GM18508 (cell line): Measurements from ENCODE around the gene YAE1.

Experiments
- ATAC-seq: cut with Tn5 transposase; IDR thresholded peaks from one replicate; pipeline ENCODE4 v1.9.1; 2021; ENCODE audit warnings: moderate number of reproducible peaks; ENCODE audit not compliant: insufficient read depth, unreplicated experiment

YAE1 gene

GRCh38 chr7:39605087-39605486 is 38.9 kb downstream of the YAE1 start:
- ATAC-seq = peak; percentile 70

DNA sequence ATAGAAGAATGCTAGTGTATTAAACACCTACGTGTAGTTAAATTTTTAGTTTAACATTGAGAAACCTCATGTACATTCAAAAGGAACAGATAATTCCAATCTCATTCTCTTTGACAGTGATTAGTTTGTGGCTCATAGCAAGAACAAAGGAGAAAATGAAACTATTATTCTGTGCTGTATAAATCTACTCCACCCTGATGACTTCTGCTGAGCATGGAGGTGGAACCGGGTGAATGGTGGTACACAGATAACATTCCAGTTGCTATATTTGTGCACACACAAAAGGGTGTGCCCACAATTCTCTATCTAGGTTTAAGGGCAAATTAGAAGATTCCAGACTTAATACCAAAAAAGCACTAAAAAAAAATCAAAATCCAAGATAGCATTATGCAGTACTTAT is 40.1 kb downstream of the YAE1 start:
- ATAC-seq = no peak

DNA sequence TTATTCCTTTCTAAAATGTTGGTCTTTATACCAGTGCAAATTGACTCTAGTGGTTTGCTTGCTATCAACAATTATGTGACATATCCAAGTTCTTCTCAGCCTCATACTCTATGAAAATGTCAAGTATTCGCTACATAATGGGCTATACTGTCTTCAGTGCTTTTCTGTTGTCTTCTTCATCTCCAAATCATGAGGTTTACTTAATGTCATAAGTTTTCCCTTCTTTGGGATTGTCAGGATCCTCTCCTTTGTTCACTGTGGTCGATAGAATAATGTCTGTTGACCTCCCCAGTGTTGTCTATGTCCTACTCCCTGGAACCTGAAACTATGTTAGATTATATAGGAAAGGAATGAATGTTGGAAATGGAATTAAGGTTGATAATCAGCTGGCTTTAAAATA is 40.7 kb downstream of the YAE1 start:
- no peak for ATAC-seq

DNA sequence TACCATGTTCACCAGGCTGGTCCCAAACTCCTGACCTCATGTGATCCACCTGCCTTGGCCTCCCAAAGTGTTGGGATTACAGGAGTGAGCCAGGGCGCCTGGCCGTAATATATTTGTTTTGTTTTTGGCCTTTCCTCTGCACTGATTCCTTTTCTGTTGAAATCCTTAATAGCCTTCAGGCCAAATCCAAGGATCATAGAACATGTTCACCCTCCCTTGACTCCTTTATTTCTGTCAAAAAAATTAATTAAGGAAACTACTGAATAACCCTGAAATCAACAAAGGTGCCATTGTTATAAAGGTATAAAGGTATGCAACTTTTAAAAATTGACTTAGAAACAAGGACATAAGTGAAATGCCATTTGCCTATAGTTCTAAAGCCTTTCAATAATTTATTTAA is 41.7 kb downstream of the YAE1 start:
- no peak for ATAC-seq

- ATAC-seq = no peak
These were observed 42.1 kb downstream of the YAE1 start for GRCh38 chr7:39608278-39608677.

- no peak for ATAC-seq
These were observed 43.1 kb downstream of the YAE1 start for GRCh38 chr7:39609113-39609934.

GRCh38 chr7:39609935-39610263 is 43.7 kb downstream of the YAE1 start:
- no peak for ATAC-seq

- ATAC-seq = no peak
These were observed 47.4 kb downstream of the YAE1 start for GRCh38 chr7:39613577-39613976.

- no peak for ATAC-seq
These were observed 48.1 kb downstream of the YAE1 start for GRCh38 chr7:39614299-39614698.

- ATAC-seq = no peak
These were observed 49.3 kb downstream of the YAE1 start for GRCh38 chr7:39615350-39615975.

GRCh38 chr7:39616138-39616537 is 49.9 kb downstream of the YAE1 start:
- no peak for ATAC-seq

GRCh38 chr7:39617005-39617404 is 50.8 kb downstream of the YAE1 start:
- ATAC-seq = no peak

- ATAC-seq = no peak
These were observed 52.7 kb downstream of the YAE1 start for GRCh38 chr7:39618868-39619267.

GRCh38 chr7:39620486-39620885 is 54.3 kb downstream of the YAE1 start:
- ATAC-seq = no peak

- no peak for ATAC-seq
These were observed 55.1 kb downstream of the YAE1 start for GRCh38 chr7:39621261-39621660.

DNA sequence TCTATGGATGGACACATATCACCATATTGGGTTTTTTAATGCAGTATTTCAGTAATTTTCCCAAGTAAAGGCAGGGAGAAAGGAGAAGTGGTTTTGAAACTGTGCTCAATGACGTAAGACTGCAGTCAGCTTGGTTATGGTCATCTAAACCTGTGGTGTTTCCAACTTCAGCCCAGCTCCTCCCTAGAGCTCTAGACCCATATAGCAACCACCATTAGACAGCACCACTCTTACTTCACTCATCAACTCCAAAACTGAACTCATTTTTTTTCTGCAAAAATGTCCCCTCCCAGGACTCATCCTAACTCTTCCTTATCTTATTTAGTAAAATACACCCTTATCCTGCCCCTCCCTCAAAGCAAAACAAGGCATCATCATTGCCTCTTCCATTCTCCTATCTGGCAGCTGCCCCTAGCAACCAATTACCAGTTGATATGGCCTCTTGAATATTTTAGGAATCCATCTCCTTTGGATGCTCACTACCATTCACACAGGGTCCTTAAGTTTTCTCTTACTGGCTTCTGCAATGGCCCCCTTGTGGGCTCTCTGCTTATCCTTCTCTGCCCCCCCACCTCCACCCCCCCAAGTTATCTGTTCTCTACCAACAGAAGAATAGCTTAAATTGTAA is 55.7 kb downstream of the YAE1 start:
- ATAC-seq = no peak
